Neutrophil (primary cell): ENCODE data around the gene TM6SF1.
"Not testable (repeated sequence)": the region's sequence is repeated elsewhere in the genome, so short reads cannot be mapped to it uniquely, and the experiment has no call there.

Source experiments
- H3K27ac ChIP-seq: fragments of 200-600 bp; sonication (generic); 2 replicates; pipeline ENCODE4 v1.5.1; 2016; ENCODE audit warnings: mild to moderate bottlenecking, moderate library complexity
- H3K27me3 ChIP-seq: fragments of 200-600 bp; sonication (generic); 2 replicates; pipeline ENCODE4 v1.6.0; 2016; ENCODE audit warnings: mild to moderate bottlenecking
- H3K36me3 ChIP-seq: fragments of 200-600 bp; sonication (generic); 2 replicates; pipeline ENCODE4 v1.5.1; 2017
- H3K4me1 ChIP-seq, 2 experiments: fragments of 200-600 bp in 1 of 2; sonication (generic) in 1 of 2; 1 replicate in 1 of 2; 2 replicates in 1 of 2; pipeline versions ENCODE4 v1.5.1 to v1.6.1; 2013 to 2016; ENCODE audit warnings: low read depth in 1 of 2, low read length in 1 of 2, mild to moderate bottlenecking in 1 of 2, moderate library complexity in 1 of 2; ENCODE audit not compliant: control insufficient read depth in 1 of 2, insufficient read depth in 1 of 2
- H3K4me3 ChIP-seq, 2 experiments: fragments of 200-600 bp in 1 of 2; sonication (generic) in 1 of 2; 1 replicate in 1 of 2; 2 replicates in 1 of 2; pipeline ENCODE4 v1.5.1; 2013 to 2016; ENCODE audit warnings: low read depth in 1 of 2, low read length in 1 of 2, mild to moderate bottlenecking in 1 of 2, moderate library complexity in 1 of 2
- H3K9me3 ChIP-seq: fragments of 200-600 bp; sonication (generic); 2 replicates; pipeline ENCODE4 v1.5.1; 2016
- CTCF ChIP-seq: fragments of 200-600 bp; sonication (generic); IDR thresholded peaks from 2 replicates; pipeline ENCODE4 v1.5.1; 2016; ENCODE audit warnings: antibody characterized with exemption

TM6SF1 gene

GRCh38 chr15:83132861-83133523 is 25.5 kb downstream of the TM6SF1 start:
- no peak for TF ChIP-seq CTCF
- no peak overlapping the region for H3K4me3 ChIP-seq
- no peaks in the 10 kb centered on the region for H3K9me3 ChIP-seq
- no peak overlapping the region for H3K27ac ChIP-seq
- no peaks in the 10 kb centered on the region for H3K4me1 ChIP-seq
- H3K27me3 ChIP-seq = no peaks in the 10 kb centered on the region
- peaks cover 98% of the 10 kb centered on the region for H3K36me3 ChIP-seq

GRCh38 chr15:83142151-83142550 is 34.7 kb downstream of the TM6SF1 start:
- peaks cover 26% of the 10 kb centered on the region for H3K36me3 ChIP-seq
- not testable (repeated sequence) for H3K9me3 ChIP-seq, H3K27ac ChIP-seq, H3K27me3 ChIP-seq, H3K4me1 ChIP-seq, H3K4me3 ChIP-seq

- H3K27ac ChIP-seq = no peak overlapping the region
- H3K4me1 ChIP-seq = no peaks in the 10 kb centered on the region
- no peaks in the 10 kb centered on the region for H3K9me3 ChIP-seq
- TF ChIP-seq CTCF = no peak
- no peak overlapping the region for H3K4me3 ChIP-seq
- no peaks in the 10 kb centered on the region for H3K27me3 ChIP-seq
- H3K36me3 ChIP-seq = peaks cover 3% of the 10 kb centered on the region
Observed at GRCh38 chr15:83144771-83145170, 37.3 kb downstream of the TM6SF1 start.

GRCh38 chr15:83153288-83153687 is 45.8 kb downstream of the TM6SF1 start:
- H3K9me3 ChIP-seq = no peaks in the 10 kb centered on the region
- TF ChIP-seq CTCF = no peak
- no peaks in the 10 kb centered on the region for H3K36me3 ChIP-seq
- H3K27ac ChIP-seq = no peak overlapping the region
- H3K27me3 ChIP-seq = no peaks in the 10 kb centered on the region
- H3K4me1 ChIP-seq = no peaks in the 10 kb centered on the region
- no peak overlapping the region for H3K4me3 ChIP-seq

- TF ChIP-seq CTCF = no peak
- H3K27ac ChIP-seq = no peak overlapping the region
- H3K4me3 ChIP-seq = no peak overlapping the region
- no peaks in the 10 kb centered on the region for H3K4me1 ChIP-seq
- no peaks in the 10 kb centered on the region for H3K36me3 ChIP-seq
- no peaks in the 10 kb centered on the region for H3K27me3 ChIP-seq
- no peaks in the 10 kb centered on the region for H3K9me3 ChIP-seq
Observed at GRCh38 chr15:83155942-83156341, 48.5 kb downstream of the TM6SF1 start.

GRCh38 chr15:83158393-83158792 is 50.9 kb downstream of the TM6SF1 start:
- no peaks in the 10 kb centered on the region for H3K9me3 ChIP-seq
- no peak overlapping the region for H3K27ac ChIP-seq
- no peaks in the 10 kb centered on the region for H3K36me3 ChIP-seq
- TF ChIP-seq CTCF = no peak
- no peaks in the 10 kb centered on the region for H3K27me3 ChIP-seq
- no peak overlapping the region for H3K4me3 ChIP-seq
- H3K4me1 ChIP-seq = no peaks in the 10 kb centered on the region
